HG03439 (cell line): Measurements from ENCODE around the gene ZMYND15.

Source experiments
- ATAC-seq: cut with Tn5 transposase; IDR thresholded peaks from one replicate; pipeline ENCODE4 v1.9.1; 2021; ENCODE audit warnings: mild to moderate bottlenecking, moderate library complexity; ENCODE audit not compliant: unreplicated experiment

The ZMYND15 gene

DNA sequence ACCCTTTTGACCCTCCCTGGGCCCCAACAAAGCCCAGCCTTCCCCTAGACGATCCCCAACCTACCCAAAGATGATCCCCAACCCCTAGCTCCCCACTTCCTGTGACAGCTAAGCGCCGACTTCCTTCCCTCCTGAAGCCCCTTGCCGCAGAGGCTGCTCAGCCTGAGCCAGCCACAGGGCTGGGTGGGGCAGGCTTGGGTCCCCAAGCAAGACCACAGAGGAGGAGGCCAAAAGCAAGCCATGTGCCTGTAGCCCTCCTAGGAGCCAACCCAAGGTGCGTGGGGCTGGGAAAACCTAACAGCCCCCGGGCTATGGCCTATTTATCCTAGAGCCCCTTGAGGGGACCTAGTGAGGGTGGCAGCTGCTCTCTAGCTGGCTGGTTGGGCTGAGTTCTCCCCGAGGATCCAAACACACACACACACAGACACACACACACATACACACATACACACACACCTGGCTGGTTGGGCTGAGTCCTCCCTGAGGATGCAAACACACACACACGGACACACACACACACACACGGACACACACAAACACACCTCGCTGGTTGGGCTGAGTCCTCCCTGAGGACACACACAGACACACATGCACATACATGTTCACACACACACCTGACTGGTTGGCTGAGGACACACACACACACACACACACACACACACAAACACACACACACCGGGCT, 24.4 kb upstream of the ZMYND15 start:
- no peak for ATAC-seq

DNA sequence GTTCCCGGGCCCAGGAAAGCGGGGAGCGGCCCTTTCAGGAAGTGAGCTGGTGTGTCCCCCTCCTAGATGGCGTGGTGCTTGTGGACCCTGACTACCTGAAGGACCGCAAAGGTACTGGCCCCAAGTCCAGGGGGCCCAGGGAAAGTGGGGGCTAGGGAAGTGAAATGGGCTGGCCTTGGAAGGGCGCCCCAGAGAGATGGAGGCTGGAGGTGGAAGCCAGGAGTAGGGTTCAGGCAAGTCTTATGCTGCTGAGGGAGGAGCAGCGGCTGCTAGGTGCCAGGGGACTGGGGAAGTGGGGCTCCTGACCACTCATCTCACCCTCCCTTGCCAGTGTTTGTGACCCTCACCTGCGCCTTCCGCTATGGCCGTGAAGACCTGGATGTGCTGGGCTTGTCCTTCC, 23.6 kb upstream of the ZMYND15 start:
- ATAC-seq = no peak

DNA sequence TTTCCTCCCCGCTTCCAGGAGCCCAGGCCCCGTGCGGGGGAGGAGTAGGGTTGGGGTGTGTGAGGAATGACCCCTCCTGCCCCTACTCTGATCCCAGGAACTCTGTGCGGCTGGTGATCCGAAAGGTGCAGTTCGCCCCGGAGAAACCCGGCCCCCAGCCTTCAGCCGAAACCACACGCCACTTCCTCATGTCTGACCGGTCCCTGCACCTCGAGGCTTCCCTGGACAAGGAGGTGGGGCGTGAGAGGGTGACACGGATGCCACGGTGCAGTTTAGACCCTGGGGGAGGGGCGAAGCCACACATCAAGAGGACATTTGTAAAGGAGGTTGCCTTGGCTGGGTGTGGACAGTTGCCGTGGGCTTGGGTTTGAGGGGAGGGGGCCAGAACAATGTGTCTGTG, 21.8 kb upstream of the ZMYND15 start:
- ATAC-seq = no peak

DNA sequence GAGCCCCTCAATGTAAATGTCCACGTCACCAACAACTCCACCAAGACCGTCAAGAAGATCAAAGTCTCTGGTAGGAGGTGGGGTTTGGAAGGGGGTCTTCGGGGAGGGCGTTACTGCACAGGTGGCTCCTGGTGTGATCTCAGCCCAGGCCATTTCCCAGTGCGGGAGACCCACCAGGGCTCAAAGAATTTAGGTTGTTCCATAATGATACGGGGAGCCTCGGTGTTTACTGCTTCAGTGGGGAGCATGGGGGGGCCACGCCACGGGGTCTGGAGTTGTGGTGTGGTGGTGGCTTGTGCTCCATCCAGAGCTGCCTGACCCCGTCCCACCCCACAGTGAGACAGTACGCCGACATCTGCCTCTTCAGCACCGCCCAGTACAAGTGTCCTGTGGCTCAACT, 21.4 kb upstream of the ZMYND15 start:
- no peak for ATAC-seq

DNA sequence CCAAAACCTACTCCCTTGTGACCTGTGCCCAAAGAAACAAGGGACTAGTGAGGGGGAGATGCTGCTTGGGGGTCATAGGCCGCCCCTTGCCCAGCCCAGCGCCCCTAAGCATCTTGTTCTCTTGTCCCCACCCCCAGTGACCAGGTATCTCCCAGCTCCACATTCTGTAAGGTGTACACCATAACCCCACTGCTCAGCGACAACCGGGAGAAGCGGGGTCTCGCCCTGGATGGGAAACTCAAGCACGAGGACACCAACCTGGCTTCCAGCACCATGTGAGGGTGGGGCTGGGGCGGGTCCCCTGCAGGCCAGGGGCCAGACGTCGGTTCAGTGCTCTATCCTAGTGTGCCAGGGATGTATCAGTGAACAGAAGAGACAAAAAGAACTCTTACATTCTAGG, 20.5 kb upstream of the ZMYND15 start:
- ATAC-seq = no peak

DNA sequence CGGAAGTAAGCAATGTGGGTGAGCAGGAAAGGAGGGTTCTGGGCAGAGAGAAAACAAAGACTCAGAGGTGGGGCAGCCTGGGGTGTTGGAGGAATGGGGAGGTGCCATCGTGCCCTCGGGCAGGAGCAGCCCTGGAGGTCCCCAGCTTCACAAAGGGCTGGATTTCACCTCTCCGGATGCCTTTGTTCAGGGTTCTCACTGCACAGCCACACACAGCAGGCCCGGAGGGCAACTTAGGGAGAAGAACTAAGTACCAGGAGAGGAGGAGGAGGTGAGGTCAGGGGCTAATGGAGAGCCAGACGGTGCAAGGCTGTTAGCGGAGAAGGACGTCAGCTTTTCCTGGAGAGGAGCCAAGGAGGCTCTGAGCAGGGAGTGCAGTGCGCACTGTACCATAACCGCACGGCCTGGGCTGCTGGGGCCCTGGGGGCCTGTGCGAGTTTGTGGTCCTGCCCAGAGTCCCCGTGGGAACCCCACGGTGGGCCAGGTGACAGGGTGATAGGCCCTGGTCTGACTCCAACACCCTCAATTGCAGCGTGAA, 19.9 kb upstream of the ZMYND15 start:
- ATAC-seq = no peak

DNA sequence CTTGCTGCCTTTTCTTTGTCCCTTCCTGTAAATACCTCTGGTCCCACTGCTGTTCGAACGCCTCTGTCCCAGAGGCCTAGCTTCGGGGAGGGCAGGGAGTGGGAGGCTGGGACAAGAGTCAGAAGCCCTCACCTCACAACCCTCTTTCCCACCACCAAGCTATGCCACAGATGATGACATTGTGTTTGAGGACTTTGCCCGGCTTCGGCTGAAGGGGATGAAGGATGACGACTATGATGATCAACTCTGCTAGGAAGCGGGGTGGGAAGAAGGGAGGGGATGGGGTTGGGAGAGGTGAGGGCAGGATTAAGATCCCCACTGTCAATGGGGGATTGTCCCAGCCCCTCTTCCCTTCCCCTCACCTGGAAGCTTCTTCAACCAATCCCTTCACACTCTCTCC, 18.8 kb upstream of the ZMYND15 start:
- no peak for ATAC-seq

DNA sequence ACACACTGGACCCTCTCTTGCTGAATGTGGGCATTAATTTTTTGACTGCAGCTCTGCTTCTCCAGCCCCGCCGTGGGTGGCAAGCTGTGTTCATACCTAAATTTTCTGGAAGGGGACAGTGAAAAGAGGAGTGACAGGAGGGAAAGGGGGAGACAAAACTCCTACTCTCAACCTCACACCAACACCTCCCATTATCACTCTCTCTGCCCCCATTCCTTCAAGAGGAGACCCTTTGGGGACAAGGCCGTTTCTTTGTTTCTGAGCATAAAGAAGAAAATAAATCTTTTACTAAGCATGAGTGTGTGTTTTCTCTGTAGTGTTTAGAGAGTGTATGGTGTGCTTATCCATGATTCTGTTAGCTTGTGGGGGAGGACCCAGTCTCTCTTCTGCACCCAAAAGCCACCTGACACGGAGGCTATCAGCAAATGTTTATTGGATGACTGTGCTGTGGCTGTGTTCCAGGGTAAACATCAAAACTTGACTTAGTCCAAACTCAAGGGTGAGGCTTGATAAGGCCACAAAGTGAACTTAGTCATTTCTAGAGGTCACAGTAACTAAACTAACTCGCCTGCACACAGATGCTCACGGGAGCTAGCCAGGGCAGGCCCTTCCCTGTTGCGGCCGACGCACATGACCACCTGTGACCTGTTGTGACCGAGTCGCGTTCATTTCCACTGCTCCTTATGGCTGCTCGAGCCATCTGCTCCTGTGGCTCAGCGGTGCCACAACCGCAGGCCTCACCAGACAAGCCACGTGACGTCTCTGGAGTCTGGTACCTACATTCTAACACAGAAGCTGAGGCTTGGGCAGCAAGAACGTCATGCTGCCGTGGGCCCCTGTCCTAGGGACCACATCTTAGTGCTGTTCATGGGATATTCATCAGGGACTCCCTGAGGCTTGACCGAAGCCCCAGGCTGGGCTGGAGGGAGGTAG, 18.2 kb upstream of the ZMYND15 start:
- no peak for ATAC-seq

DNA sequence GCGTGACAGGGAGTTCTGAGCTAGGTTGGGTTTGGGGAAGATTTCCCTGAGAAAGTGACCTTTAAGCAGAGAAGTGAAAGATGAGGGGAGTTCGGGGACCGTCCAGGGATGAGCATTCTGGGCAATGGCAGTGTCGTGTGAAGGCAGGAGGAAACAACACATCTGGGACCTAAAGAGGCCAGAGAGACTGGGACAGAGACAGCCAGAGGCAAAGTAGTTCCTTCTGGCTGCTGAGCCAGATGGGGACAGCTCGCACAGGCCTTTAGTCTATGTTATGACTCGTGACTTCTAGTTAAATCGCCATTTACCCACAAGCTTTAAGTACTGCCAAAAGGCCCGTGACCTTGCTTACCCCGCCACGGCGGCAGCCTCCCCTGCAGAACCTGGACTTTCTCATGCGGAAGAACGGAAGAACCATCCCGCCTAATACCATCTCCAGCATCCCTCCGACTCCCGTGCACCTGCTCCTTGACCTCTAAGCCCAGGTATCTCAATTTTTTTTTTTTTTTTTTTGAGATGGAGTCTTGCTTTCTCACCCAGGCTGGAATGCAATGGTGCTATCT, 16.9 kb upstream of the ZMYND15 start:
- ATAC-seq = no peak

DNA sequence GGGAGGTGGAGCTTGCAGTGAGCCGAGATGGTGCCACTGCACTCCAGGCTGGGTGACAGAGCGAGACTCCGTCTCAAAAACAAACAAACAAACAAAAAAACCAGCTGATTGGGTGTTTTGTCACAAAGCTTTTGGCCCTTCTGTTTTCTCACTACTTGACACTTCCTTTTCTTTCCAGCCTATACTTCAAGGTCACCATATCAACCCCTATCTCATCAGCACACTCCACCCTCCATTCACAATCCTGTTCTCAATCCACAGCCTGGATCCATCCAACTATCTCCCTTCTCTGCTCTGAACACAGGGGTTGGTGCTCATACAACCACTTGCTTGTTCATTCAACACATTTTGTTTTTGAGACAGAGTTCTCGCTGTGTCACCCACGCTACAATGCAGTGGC, 15.0 kb upstream of the ZMYND15 start:
- no peak for ATAC-seq

DNA sequence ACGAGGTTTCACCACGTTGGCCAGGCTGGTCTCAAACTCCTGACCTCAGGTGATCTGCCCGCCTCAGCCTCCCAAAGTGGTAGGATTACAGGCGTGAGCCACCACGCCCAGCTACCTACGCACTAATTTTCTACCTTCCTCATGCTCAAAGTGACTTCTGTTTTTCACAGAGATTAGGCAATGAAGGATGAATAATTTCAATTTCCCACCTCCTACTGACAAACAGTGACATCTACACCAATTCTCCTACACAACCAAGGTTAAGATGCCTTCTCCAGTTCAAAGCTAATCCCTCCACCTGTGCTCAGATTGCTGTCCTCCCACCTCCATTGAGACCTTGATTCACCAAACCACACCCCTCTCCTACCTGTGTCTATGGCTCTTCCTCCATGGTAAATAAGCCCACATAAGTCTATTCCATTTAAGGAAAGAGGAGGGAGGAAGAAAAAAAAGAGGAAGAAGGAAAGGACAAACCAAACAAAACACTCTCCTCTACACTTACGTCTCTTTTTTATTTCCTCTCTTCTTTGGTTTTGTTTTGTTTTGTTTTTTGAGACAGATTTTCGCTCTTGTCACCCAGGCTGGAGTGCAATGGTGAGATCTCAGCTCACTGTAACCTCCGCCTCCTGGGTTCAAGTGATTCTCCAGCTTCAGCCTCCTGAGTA, 13.9 kb upstream of the ZMYND15 start:
- ATAC-seq = no peak

DNA sequence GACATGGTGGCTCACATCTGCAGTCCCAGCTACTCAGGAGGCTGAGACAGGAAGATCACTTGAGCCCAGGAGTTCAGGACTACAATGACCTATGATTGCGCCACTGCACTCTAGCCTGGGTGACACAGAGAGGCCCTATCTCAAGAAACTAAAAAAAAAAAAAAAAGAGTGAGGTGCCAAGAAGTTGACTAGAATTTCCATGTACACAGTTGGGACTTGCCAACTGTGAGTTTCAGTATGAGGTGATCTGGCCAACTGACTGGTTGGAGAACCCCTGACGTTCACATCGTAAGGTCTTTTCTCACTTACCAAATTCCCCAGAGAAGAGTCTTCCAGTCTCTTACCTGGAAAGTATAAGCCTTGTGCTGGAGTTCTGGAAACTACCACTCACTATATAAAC, 11.5 kb upstream of the ZMYND15 start:
- no peak for ATAC-seq

DNA sequence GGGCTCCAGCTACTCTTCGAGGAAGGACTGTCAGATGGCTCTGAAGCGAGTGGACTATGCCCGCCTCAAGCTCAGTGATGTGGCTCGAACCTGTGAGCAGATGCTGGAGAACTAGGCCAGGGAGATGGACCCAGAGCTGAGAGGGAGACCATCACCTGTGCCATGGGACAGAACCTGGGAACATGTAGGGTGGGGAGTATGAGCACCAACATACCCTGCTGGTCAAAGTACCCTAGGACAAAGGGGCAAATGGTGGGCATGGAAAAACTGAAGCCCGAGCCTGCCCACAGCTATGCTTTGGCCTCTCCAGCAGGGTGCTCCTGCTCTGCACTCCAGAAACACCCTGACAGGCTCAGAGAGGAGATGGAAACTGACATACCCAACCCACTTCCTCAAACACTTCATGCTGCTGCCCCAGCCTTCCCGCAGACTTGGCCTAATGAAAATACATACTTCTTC, 6.5 kb upstream of the ZMYND15 start:
- ATAC-seq = no peak

DNA sequence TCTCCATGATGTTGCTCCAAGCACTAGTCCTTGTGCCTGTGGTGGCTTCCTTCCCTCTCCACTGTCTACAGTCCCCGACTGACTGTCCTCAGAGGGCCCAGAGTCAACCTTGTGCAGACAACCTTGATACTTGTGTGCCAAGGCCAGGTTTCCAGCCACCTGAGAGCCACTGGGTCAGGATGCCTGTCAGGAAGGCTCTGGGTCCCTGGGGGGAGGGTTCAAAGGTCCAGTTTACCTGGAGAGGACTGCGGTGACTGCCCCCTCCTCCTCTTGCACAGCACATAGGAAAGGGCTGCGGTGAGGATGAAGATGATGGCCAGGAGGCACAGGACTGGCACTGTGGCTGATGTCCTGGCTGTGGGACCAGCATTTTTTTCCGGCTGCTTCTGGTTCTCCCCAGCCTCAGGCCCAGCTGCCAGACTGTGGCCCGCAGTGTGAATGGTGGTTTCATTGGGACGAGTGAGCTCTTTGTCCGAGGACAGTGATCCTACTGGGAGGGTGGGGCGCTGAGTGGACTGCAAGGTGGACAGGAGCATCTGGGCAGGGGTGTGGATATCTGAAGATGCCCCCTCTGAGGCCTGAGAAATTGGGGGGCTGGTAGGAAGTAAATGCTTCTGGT, 4.7 kb upstream of the ZMYND15 start:
- no peak for ATAC-seq

DNA sequence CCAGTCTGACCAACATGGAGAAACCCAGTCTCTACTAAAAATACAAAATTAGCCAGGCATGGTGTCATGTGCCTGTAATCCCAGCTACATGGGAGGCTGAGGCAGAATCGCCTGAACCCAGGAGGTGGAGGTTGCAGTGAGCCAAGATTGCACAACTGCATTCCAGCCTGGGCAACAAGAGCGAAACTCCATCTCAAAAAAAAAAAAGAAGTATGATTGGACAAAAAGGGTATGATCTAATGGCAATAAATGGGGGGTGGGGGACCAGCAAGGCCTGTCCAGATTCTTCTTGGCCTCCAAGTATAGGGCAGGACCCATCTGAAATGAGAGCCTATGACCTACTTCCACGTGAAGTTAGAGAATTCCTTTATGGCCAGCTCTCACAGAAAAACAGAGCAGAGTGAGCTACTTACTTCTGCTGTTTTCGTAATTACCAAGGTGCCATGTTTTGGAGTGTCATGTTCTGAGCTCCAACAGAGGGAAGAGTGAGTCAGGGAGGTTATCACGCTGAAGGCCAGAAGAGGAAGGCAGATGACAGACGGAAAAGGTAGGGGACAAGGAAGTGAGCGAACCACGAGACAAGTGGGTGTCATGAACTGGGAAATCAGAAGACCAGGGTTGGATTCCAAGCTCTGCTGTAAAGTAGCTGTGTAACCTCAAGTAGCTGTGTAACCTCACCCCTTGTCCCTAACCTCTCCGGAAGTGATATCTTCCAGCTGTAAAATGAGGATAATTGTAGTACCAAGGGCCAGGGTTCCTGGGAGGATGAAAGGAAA, 3.6 kb upstream of the ZMYND15 start:
- ATAC-seq = no peak

DNA sequence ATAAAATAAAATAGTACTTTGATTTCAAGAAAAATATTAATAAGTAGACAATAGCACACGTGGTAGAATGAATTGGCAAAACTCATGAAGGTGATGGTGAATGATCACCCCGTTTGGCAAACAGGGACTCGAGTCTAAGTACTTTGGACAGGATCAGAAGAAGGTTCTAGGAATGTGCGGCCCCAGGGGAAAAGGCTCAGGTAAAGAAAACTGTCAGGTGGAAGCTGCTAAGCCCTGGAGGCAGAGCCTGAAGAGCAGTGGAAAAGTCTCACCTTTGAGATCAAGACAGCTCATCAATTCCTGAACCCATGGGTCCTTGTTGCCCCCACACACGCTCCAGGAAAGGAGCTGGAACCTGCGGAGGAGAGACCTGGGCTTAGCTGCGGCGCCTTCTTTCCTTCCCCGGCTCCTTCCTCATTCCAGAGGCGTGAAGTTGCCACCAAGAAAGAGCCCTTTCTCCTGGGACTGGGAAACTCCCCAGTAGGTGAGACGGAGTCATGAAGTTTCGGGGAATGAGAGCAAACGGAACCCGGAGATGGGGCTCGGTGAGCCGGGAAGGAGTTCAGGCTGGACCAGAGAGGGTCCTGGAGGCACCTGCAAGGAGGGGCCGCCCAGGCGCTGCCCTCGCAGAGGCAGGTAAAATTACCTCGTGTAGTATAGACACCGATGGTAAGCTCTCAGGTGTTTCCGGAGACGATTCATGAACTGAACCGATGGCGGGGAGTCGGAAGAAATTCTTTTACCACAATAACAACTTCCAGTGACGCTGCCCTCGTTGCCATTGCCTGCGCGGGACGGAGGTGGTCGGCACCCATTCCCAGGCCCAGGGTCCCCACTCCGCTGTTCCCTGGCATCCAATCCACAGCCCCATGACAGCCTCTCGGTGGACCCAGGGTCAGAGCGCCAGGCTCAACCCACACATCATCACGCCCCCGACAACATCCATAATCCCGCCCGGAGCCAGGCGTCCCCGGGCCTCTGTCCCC, 1.2 kb upstream of the ZMYND15 start:
- no peak for ATAC-seq

DNA sequence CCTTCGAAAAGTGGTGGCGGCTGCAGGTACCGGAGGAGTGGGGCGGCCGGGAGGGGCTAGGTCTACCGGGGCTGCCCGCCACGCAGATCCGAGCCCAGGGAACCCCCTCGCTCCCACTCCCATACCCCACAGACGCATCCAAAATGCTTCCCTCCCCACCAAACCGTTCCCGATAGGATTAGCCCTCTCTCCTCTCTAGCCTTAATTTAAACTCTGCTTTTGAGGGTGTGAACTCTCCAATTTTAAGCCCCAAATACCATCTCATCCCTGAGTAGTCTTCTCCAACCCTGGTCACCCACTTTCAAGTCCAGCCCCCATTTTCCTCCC, 355 bp downstream of the ZMYND15 start:
- no peak for ATAC-seq

DNA sequence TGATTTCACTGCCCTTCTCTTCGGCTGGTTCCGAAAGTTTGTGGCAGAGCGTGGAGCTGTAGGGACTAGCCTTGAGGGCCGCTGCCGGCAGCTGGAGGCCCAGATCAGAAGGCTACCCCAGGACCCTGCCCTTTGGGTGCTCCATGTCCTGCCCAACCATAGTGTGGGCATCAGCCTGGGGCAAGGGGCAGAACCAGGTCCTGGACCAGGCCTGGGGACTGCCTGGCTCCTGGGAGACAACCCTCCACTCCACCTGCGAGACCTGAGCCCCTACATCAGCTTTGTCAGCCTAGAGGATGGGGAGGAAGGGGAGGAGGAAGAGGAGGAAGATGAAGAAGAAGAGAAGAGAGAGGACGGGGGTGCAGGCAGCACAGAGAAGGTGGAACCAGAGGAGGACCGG, 951 bp downstream of the ZMYND15 start:
- ATAC-seq = no peak

DNA sequence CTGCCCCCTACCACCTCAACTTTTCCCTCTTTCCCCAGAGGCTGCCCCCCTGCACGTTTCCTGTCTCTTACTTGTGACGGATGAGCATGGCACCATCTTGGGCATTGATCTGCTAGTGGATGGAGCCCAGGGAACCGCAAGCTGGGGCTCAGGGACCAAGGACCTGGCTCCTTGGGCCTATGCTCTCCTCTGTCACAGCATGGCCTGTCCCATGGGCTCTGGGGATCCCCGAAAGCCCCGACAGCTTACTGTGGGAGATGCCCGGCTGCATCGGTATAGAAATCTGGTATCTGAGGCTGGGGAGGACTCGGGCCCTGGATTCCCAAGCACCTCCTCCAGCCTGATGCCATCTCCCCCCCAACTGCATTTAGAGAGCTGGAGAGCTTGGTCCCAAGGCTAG, 1.9 kb downstream of the ZMYND15 start:
- no peak for ATAC-seq
